Measurements from ENCODE around the gene EIF6. TPM values are rescaled to one million over a fixed set of nuclear protein-coding genes. Genes with fewer than 3 reads are reported as not detected.

Gene EIF6
- polyA plus RNA-seq, 1 donor = 126 TPM

Other genes with a start within 250 kb of the EIF6 start
- gene TRPC4AP, start 192.0 kb downstream of the EIF6 start, polyA plus RNA-seq (ENCODE audit: insufficient read length) = 70.6 TPM
- 16.6 TPM for gene EDEM2, start 137.4 kb downstream of the EIF6 start, polyA plus RNA-seq (ENCODE audit: insufficient read length)
- gene PROCR, start 112.7 kb downstream of the EIF6 start, polyA plus RNA-seq (ENCODE audit: insufficient read length) = 6.9 TPM
- gene MMP24, start 58.1 kb downstream of the EIF6 start, polyA plus RNA-seq (ENCODE audit: insufficient read length) = 1.8 TPM
- gene MMP24OS, start 6.7 kb downstream of the EIF6 start, polyA plus RNA-seq (ENCODE audit: insufficient read length) = 34.9 TPM
- gene FAM83C, start 7.7 kb upstream of the EIF6 start, polyA plus RNA-seq (ENCODE audit: insufficient read length) = not detected
- gene UQCC1, start 127.2 kb upstream of the EIF6 start, polyA plus RNA-seq (ENCODE audit: insufficient read length) = 64.2 TPM
- gene GDF5, start 153.5 kb upstream of the EIF6 start, polyA plus RNA-seq (ENCODE audit: insufficient read length) = 0.08 TPM
- 66.0 TPM for gene CEP250, start 170.8 kb upstream of the EIF6 start, polyA plus RNA-seq (ENCODE audit: insufficient read length)
- not detected for gene C20orf173, start 244.9 kb upstream of the EIF6 start, polyA plus RNA-seq (ENCODE audit: insufficient read length)

All from left kidney (tissue), 1 donor.